Activated naive CD4-positive, alpha-beta T cell treated with anti-CD3 and anti-CD28 coated beads, Interleukin-2, amount 50 U/mL, for 72 hours (primary cell): ENCODE data around the gene LSM6. TPM values are rescaled to one million over a fixed set of nuclear protein-coding genes. Genes with fewer than 3 reads are reported as not detected.
A peak's percentile ranks its signal among the peaks of the same experiment; 100 is the strongest.

Source experiments
- ATAC-seq, 2 donors: fragments of 150-1000 bp; cut with Tn5 transposase; 2 replicates each; pipeline ENCODE4 v1.10.0; 2021; ENCODE audit warnings: mild to moderate bottlenecking in 2 of 2, moderate library complexity in 2 of 2
- DNase-seq, 2 donors: peaks; one replicate each; pipeline ENCODE4 v3.0.0; 2021 to 2022; ENCODE audit warnings: low spot score in 2 of 2
- H3K27ac Mint-ChIP-seq, 2 donors: one replicate each; pipeline ENCODE4 v1.8.0; 2022; ENCODE audit warnings: mild to moderate bottlenecking in 2 of 2, mixed read lengths in 2 of 2
- H3K36me3 Mint-ChIP-seq, 2 donors: one replicate each; pipeline ENCODE4 v1.8.0; 2022; ENCODE audit warnings: mixed read lengths in 2 of 2
- H3K9me3 Mint-ChIP-seq, 2 donors: one replicate each; pipeline ENCODE4 v1.8.0; 2022; ENCODE audit warnings: mixed read lengths in 2 of 2
- total RNA-seq, 2 donors: library from RNA; stranded (reverse); gene quantifications; one replicate each; pipeline ENCODE4 v1.2.3, GENCODE V29; 2022

LSM6 gene
- total RNA-seq, 2 donors from 2014 or later: 47.6 to 49.5 TPM

GRCh38 chr4:146176891-146177290, 1.4 kb downstream of the LSM6 start:
- H3K9me3 Mint-ChIP-seq: no peaks in the 10 kb centered on the region
- no peak for DNase-seq
- H3K36me3 Mint-ChIP-seq: peaks cover 0 to 4% of the 10 kb centered on the region in 2 donors
- peak overlapping the region; percentile 94 to 95 for H3K27ac Mint-ChIP-seq
- ATAC-seq: no peak

- H3K9me3 Mint-ChIP-seq: no peaks in the 10 kb centered on the region
- H3K36me3 Mint-ChIP-seq: peaks cover 4 to 5% of the 10 kb centered on the region in 2 donors
- DNase-seq (no peak), ATAC-seq (no peak)
- no peak overlapping the region for H3K27ac Mint-ChIP-seq
Observed at GRCh38 chr4:146178126-146178525, 2.6 kb downstream of the LSM6 start.

- H3K36me3 Mint-ChIP-seq: peaks cover 4 to 7% of the 10 kb centered on the region in 2 donors
- H3K27ac Mint-ChIP-seq: no peak overlapping the region
Observed at GRCh38 chr4:146179784-146180370, 4.4 kb downstream of the LSM6 start.

GRCh38 chr4:146182443-146182842, 6.9 kb downstream of the LSM6 start:
- ATAC-seq (peak; percentile 28 to 48), DNase-seq (no peak)
- Mint-ChIP-seq H3K36me3 (peaks cover 0 to 17% of the 10 kb centered on the region in 2 donors), H3K27ac (peak overlapping the region in 1 of 2 donors; percentile 9), H3K9me3 (no peaks in the 10 kb centered on the region)

More at GRCh38 chr4:146179784-146180370, 4.4 kb downstream of the LSM6 start:
- ATAC-seq (no peak), DNase-seq (no peak)
- no peaks in the 10 kb centered on the region for H3K9me3 Mint-ChIP-seq

- ATAC-seq (no peak), DNase-seq (no peak)
- no peaks in the 10 kb centered on the region for H3K9me3 Mint-ChIP-seq
- H3K36me3 Mint-ChIP-seq: peaks cover 0 to 17% of the 10 kb centered on the region in 2 donors
- no peak overlapping the region for H3K27ac Mint-ChIP-seq
Observed at GRCh38 chr4:146183209-146183608, 7.7 kb downstream of the LSM6 start.

GRCh38 chr4:146186041-146186440, 10.5 kb downstream of the LSM6 start:
- Mint-ChIP-seq H3K9me3 (no peaks in the 10 kb centered on the region), H3K27ac (peak overlapping the region in 1 of 2 donors; percentile 68), H3K36me3 (peaks cover 0 to 31% of the 10 kb centered on the region in 2 donors)
- DNase-seq (no peak), ATAC-seq (no peak)

- DNase-seq (no peak), ATAC-seq (no peak)
- H3K9me3 Mint-ChIP-seq: no peaks in the 10 kb centered on the region
- H3K27ac Mint-ChIP-seq: no peak overlapping the region
- peaks cover 5 to 36% of the 10 kb centered on the region in 2 donors for H3K36me3 Mint-ChIP-seq
Observed at GRCh38 chr4:146186596-146186995, 11.1 kb downstream of the LSM6 start.

- peaks cover 5 to 38% of the 10 kb centered on the region in 2 donors for H3K36me3 Mint-ChIP-seq
- H3K9me3 Mint-ChIP-seq: no peaks in the 10 kb centered on the region
- ATAC-seq (no peak), DNase-seq (no peak)
- no peak overlapping the region for H3K27ac Mint-ChIP-seq
Observed at GRCh38 chr4:146190456-146190855, 14.9 kb downstream of the LSM6 start.

GRCh38 chr4:146191766-146192458, 16.4 kb downstream of the LSM6 start:
- H3K36me3 Mint-ChIP-seq: peaks cover 5 to 32% of the 10 kb centered on the region in 2 donors
- no peaks in the 10 kb centered on the region for H3K9me3 Mint-ChIP-seq
- no peak for ATAC-seq
- H3K27ac Mint-ChIP-seq: no peak overlapping the region
- no peak for DNase-seq

- Mint-ChIP-seq H3K27ac (peak overlapping the region in 1 of 2 donors; percentile 29), H3K36me3 (peaks cover 5 to 24% of the 10 kb centered on the region in 2 donors), H3K9me3 (no peaks in the 10 kb centered on the region)
- no peak for DNase-seq
- ATAC-seq: peak; percentile 57 to 64
Observed at GRCh38 chr4:146193628-146194027, 18.1 kb downstream of the LSM6 start.

GRCh38 chr4:146194212-146194611, 18.7 kb downstream of the LSM6 start:
- Mint-ChIP-seq H3K9me3 (no peaks in the 10 kb centered on the region), H3K27ac (no peak overlapping the region), H3K36me3 (peaks cover 5 to 18% of the 10 kb centered on the region in 2 donors)
- no peak for ATAC-seq
- no peak for DNase-seq

- H3K27ac Mint-ChIP-seq: no peak overlapping the region
Observed at GRCh38 chr4:146202665-146203064, 27.1 kb downstream of the LSM6 start.

GRCh38 chr4:146207410-146207809, 31.9 kb downstream of the LSM6 start:
- H3K27ac Mint-ChIP-seq: no peak overlapping the region
- ATAC-seq (no peak), DNase-seq (no peak)
- H3K9me3 Mint-ChIP-seq: no peaks in the 10 kb centered on the region
- H3K36me3 Mint-ChIP-seq: peaks cover 0 to 4% of the 10 kb centered on the region in 2 donors

More at GRCh38 chr4:146202665-146203064, 27.1 kb downstream of the LSM6 start:
- DNase-seq (no peak), ATAC-seq (no peak)
- Mint-ChIP-seq H3K36me3 (peaks cover 0 to 4% of the 10 kb centered on the region in 2 donors), H3K9me3 (no peaks in the 10 kb centered on the region)

GRCh38 chr4:146210890-146211289, 35.4 kb downstream of the LSM6 start:
- DNase-seq: no peak
- Mint-ChIP-seq H3K9me3 (no peaks in the 10 kb centered on the region), H3K36me3 (no peaks in the 10 kb centered on the region), H3K27ac (no peak overlapping the region)
- no peak for ATAC-seq

- H3K9me3 Mint-ChIP-seq: no peaks in the 10 kb centered on the region
- no peak overlapping the region for H3K27ac Mint-ChIP-seq
- DNase-seq (no peak), ATAC-seq (no peak)
- H3K36me3 Mint-ChIP-seq: no peaks in the 10 kb centered on the region
Observed at GRCh38 chr4:146211440-146211839, 35.9 kb downstream of the LSM6 start.

GRCh38 chr4:146212781-146213180, 37.3 kb downstream of the LSM6 start:
- Mint-ChIP-seq H3K36me3 (no peaks in the 10 kb centered on the region), H3K27ac (no peak overlapping the region), H3K9me3 (no peaks in the 10 kb centered on the region)
- no peak for ATAC-seq
- no peak for DNase-seq

GRCh38 chr4:146214238-146214637, 38.7 kb downstream of the LSM6 start, which contains the start of gene REELD1:
REELD1 (plus strand) TSS chr4:146214538; CDS start chr4:146216953, 2,415 bp downstream.
- DNase-seq (no peak), ATAC-seq (no peak)
- no peak within 1 kb of the TSS for H3K27ac Mint-ChIP-seq
- no peaks in the 10 kb centered on the region for H3K9me3 Mint-ChIP-seq
- H3K36me3 Mint-ChIP-seq: no peaks in the 10 kb centered on the region

- H3K36me3 Mint-ChIP-seq: no peaks in the 10 kb centered on the region
- H3K9me3 Mint-ChIP-seq: no peaks in the 10 kb centered on the region
- no peak for ATAC-seq
- DNase-seq: no peak
- H3K27ac Mint-ChIP-seq: no peak overlapping the region
Observed at GRCh38 chr4:146222313-146222712, 46.8 kb downstream of the LSM6 start.
